Lower lobe of right lung (tissue), 2 donors: ENCODE data around the gene B4GALT6. TPM values are rescaled to one million over a fixed set of nuclear protein-coding genes. Genes with fewer than 3 reads are reported as not detected.

Experiments
- ATAC-seq, 2 donors: fragments of 200-7000 bp; cut with Tn5 transposase; one replicate each; pipeline ENCODE4 v1.9.1; 2020 to 2022; ENCODE audit warnings: mild to moderate bottlenecking in 2 of 2, moderate library complexity in 2 of 2
- DNase-seq: peaks from one replicate; pipeline ENCODE4 v3.0.0-alpha.2; 2020
- H3K27ac ChIP-seq: fragments of 200-600 bp; one replicate; pipeline ENCODE4 v1.8.0; 2022
- H3K27me3 ChIP-seq: fragments of 200-600 bp; one replicate; pipeline ENCODE4 v1.8.0; 2022; ENCODE audit warnings: low read depth
- H3K36me3 ChIP-seq: fragments of 200-600 bp; one replicate; pipeline ENCODE4 v1.8.0; 2022; ENCODE audit warnings: mild to moderate bottlenecking
- H3K4me1 ChIP-seq: fragments of 200-600 bp; one replicate; pipeline ENCODE4 v1.8.0; 2022
- H3K4me3 ChIP-seq: fragments of 200-600 bp; one replicate; pipeline ENCODE4 v1.8.0; 2022; ENCODE audit warnings: mild to moderate bottlenecking
- H3K9me3 ChIP-seq: fragments of 200-600 bp; one replicate; pipeline ENCODE4 v1.8.0; 2022
- CTCF ChIP-seq: fragments of 200-600 bp; IDR thresholded peaks from one replicate; pipeline ENCODE4 v1.8.0; 2022; ENCODE audit warnings: antibody characterized with exemption, mild to moderate bottlenecking
- intact Hi-C: fragments of 100-400 bp; cut with DNase I; formaldehyde crosslinking; loops from one replicate; pipeline ENCODE4 v1.11.0; 2022
- total RNA-seq: library from RNA; stranded (reverse); fragmentation: NEBNext Ultra II Directional; extraction: Animal tissue kit (Norgen Biotek cat#: 25700); gene quantifications from one replicate; pipeline ENCODE4 v1.2.1, GENCODE V29; 2021
- donor health status: DM: no; HTN: yes; CAD: no; lungs with severe emphysema.

The B4GALT6 gene
- total RNA-seq, 1 donor from 2014 or later, result 4.6 TPM

- Histone ChIP-seq H3K27ac (no peak overlapping the region), H3K9me3 (no peaks in the 10 kb centered on the region), H3K27me3 (no peaks in the 10 kb centered on the region), H3K4me1 (no peaks in the 10 kb centered on the region), H3K4me3 (no peak overlapping the region), H3K36me3 (no peaks in the 10 kb centered on the region)
- intact Hi-C loops, result no loop called here
- ATAC-seq, result no peak
- no peak for DNase-seq
- TF ChIP-seq CTCF, result no peak
Observed at GRCh38 chr18:31619291-31619690, 65.1 kb downstream of the B4GALT6 start.

- no peak for ATAC-seq
Observed at GRCh38 chr18:31618801-31619200, 65.6 kb downstream of the B4GALT6 start.

GRCh38 chr18:31617031-31617717 is 67.2 kb downstream of the B4GALT6 start:
- no peak for ATAC-seq
- no peak for DNase-seq
- intact Hi-C loops, result no loop called here
- Histone ChIP-seq H3K9me3 (no peaks in the 10 kb centered on the region), H3K27me3 (no peaks in the 10 kb centered on the region), H3K27ac (no peak overlapping the region), H3K4me1 (no peaks in the 10 kb centered on the region), H3K4me3 (no peak overlapping the region), H3K36me3 (no peaks in the 10 kb centered on the region)
- no peak for TF ChIP-seq CTCF

More at GRCh38 chr18:31618801-31619200, 65.6 kb downstream of the B4GALT6 start:
- intact Hi-C loops, result no loop called here
- Histone ChIP-seq H3K27ac (no peak overlapping the region), H3K9me3 (no peaks in the 10 kb centered on the region), H3K4me1 (no peaks in the 10 kb centered on the region), H3K27me3 (no peaks in the 10 kb centered on the region), H3K36me3 (no peaks in the 10 kb centered on the region), H3K4me3 (no peak overlapping the region)
- DNase-seq, result no peak
- TF ChIP-seq CTCF, result no peak

- ATAC-seq (no peak), DNase-seq (no peak)
- Histone ChIP-seq H3K27ac (no peak overlapping the region), H3K9me3 (no peaks in the 10 kb centered on the region), H3K27me3 (no peaks in the 10 kb centered on the region), H3K4me1 (no peaks in the 10 kb centered on the region), H3K36me3 (no peaks in the 10 kb centered on the region), H3K4me3 (no peak overlapping the region)
- intact Hi-C loops, result no loop called here
- no peak for TF ChIP-seq CTCF
Observed at GRCh38 chr18:31616586-31616985, 67.8 kb downstream of the B4GALT6 start.

GRCh38 chr18:31614044-31614443 is 70.3 kb downstream of the B4GALT6 start:
- TF ChIP-seq CTCF, result no peak
- no peak overlapping the region for H3K4me3 ChIP-seq
- no peak for ATAC-seq

More at GRCh38 chr18:31614044-31614443, 70.3 kb downstream of the B4GALT6 start:
- Histone ChIP-seq H3K27me3 (no peaks in the 10 kb centered on the region), H3K9me3 (no peaks in the 10 kb centered on the region), H3K4me1 (no peaks in the 10 kb centered on the region), H3K27ac (no peak overlapping the region), H3K36me3 (no peaks in the 10 kb centered on the region)
- no peak for DNase-seq
- intact Hi-C loops, result no loop called here
